Erythroblast (primary cell): Measurements from ENCODE around the gene RBM19.

ENCODE experiments used
- GATA1 ChIP-seq: IDR thresholded peaks from 2 replicates; pipeline ENCODE4 v1.6.1; 2011; ENCODE audit warnings: low read depth, mild to moderate bottlenecking, control low read depth, low read length, moderate library complexity
- POLR2A ChIP-seq: IDR thresholded peaks from 2 replicates; pipeline ENCODE4 v1.6.1; 2011; ENCODE audit warnings: mild to moderate bottlenecking, low read length

DNA sequence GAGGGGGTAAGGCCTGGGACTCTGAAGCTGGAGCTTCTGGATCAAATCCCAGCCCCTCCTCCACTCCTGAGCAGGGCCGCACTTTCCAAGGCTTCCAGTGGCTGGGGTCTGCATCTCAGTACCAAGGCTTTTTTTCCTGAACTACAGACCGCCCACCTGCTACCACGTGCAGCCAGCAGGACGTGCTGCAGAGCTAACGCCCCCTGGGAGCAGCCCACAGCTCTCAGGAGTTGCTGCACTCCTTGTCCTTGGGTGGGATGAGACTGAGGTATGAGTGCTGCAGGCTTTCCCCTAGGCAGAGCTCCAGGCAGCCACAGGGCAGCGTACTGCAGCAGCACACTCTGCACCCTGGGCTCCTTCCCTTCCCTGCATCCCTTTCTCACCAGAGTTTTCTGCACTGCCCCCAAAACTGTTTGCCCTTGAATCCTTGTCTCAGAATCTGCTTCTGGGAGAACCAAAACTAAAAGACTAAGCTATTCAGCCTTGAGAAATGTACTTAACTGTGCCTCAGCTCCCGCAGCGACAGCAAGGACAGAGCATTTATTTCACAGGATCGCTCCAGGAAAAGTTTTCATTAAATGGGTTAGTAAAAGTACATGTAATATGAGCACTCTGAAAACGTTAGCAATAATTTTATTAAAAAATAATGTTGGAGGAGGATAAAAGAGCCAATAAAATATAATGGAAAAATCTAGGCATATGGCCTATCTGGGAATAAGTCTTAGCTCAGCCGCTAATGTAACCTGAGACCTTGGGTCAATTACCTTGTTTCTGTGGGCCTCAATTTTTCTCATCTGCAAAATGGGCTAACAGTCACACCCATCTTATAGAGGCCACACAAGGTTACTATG, 25.5 kb downstream of the RBM19 start:
- TF ChIP-seq POLR2A (no peak), GATA1 (no peak)
